Measurements from ENCODE around the gene HAGHL.

- no peak for TF ChIP-seq CTCF (IDR thresholded peaks at IDR 0.05; ENCODE audit: extremely low read depth in 1 of 2, insufficient read depth in 1 of 2, low read depth in 1 of 2, low read length in 2 of 2)
- TF ChIP-seq EZH2 (IDR thresholded peaks at IDR 0.05; ENCODE audit: borderline replicate concordance, low read depth, low read length, severe bottlenecking) = no peak
- TF ChIP-seq POLR2AphosphoS5 (IDR thresholded peaks at IDR 0.05; ENCODE audit: insufficient read depth, low read depth, low read length) = no peak
- no peak for TF ChIP-seq POLR2A (IDR thresholded peaks at IDR 0.05; ENCODE audit: low read depth, low read length)
- no peak for TF ChIP-seq GATA2 (IDR thresholded peaks at IDR 0.05; ENCODE audit: insufficient read depth, insufficient read length, low read depth, low read length)
- no peak for TF ChIP-seq MAX (IDR thresholded peaks at IDR 0.05; ENCODE audit: insufficient read depth, insufficient read length)
Observed at GRCh38 chr16:678209-678857, 48.6 kb upstream of the HAGHL start.
